Measurements from ENCODE around the gene HDAC3.

DNA sequence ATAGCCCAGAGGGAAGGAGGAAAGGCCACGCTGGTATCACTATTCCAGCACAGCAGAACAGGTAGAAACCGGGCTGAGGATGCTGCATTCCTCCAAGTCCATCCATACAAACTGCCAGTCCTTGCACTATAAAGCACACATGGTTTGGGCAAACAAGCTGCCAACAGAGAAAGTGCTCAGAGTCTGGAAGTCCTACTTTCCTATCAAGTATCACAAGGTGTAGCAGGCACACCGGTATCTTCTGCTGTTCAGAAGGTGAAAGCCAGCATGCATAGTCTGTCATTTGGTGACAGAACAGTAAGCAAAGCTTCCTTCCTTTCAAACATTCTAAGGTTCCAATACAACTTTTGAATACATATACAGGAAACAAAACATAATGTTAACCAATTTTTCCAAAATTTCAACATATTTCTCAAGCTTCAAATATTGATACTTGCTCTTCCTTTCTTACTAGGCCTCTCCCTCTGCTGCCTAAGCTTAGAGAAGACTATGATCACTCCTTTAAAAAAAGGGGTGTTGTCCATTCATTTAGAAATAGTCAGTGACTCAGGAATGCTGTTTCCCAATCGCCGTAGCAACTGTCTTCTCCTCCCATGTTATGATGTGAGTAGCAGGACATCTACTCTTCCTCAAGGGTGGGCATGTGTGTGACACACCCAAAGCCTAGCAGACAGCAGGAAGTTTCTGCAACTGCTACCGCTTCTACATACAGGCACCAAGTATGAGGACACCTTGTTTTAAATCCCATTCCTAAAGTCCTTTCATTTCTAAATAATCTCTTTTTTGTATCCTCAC lies 32.5 kb downstream of the HDAC3 start:
- TF ChIP-seq, protein P1, sequence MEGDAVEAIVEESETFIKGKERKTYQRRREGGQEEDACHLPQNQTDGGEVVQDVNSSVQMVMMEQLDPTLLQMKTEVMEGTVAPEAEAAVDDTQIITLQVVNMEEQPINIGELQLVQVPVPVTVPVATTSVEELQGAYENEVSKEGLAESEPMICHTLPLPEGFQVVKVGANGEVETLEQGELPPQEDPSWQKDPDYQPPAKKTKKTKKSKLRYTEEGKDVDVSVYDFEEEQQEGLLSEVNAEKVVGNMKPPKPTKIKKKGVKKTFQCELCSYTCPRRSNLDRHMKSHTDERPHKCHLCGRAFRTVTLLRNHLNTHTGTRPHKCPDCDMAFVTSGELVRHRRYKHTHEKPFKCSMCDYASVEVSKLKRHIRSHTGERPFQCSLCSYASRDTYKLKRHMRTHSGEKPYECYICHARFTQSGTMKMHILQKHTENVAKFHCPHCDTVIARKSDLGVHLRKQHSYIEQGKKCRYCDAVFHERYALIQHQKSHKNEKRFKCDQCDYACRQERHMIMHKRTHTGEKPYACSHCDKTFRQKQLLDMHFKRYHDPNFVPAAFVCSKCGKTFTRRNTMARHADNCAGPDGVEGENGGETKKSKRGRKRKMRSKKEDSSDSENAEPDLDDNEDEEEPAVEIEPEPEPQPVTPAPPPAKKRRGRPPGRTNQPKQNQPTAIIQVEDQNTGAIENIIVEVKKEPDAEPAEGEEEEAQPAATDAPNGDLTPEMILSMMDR (IDR thresholded peaks at IDR 0.05): no peak
- no peak for TF ChIP-seq EP300 (IDR thresholded peaks at IDR 0.05)

Data from gastroesophageal sphincter (tissue), 3 donors.